HepG2 (cell line): ENCODE results near the gene ZSWIM8. TPM values are rescaled to one million over a fixed set of nuclear protein-coding genes. Genes with fewer than 3 reads are reported as not detected.
A peak's percentile ranks its signal among the peaks of the same experiment; 100 is the strongest.
"Not testable (repeated sequence)": the region's sequence is repeated elsewhere in the genome, so short reads cannot be mapped to it uniquely, and the experiment has no call there.

Experiments
- ATAC-seq: fragments of 200-7000 bp; cut with Tn5 transposase; 3 replicates; pipeline ENCODE4 v1.9.1; 2020; ENCODE audit warnings: mild to moderate bottlenecking, moderate library complexity
- BruUV-seq: library from RNA; stranded (reverse); fragments of 400-500 nt; replicated peaks from 2 replicates; lab custom pipeline; 2021; lab: Mats Ljungman, UMichigan
- CTCF ChIA-PET: fragments of 300-600 bp; formaldehyde crosslinking; extraction: SDS; loops from one replicate; lab custom pipeline; 2021; ENCODE audit warnings: low total read pairs, inconsistent platforms, low intra/inter-chr PET ratio; lab: Yijun Ruan, JAX
- POLR2A ChIA-PET: fragments of 350-600 bp; sonication (Branson Sonifier 250); formaldehyde crosslinking; loops from one replicate; lab custom pipeline; 2020; ENCODE audit warnings: antibody characterized with exemption, inconsistent platforms; lab: Yijun Ruan, JAX
- DNase-seq: peaks from one replicate; pipeline ENCODE4 v3.0.0-alpha.2; 2015; ENCODE audit warnings: low spot score
- FAIRE-seq: peaks from 3 replicates; lab custom pipeline; 2011; peaks lifted over from hg19 to GRCh38; lab: Jason Lieb, UNC
- H2AFZ ChIP-seq: one replicate; pipeline ENCODE4 v1.6.1; 2011; ENCODE audit warnings: low read length, inconsistent platforms
- H3K27ac ChIP-seq: fragments of 300-600 bp; 3 replicates; pipeline ENCODE4 v1.8.0; 2011; ENCODE audit warnings: mixed run types, mild to moderate bottlenecking, mixed read lengths, low read length, inconsistent platforms; ENCODE audit not compliant: insufficient read depth; ENCODE audit errors: extremely low read length
- H3K27me3 ChIP-seq, 2 experiments: fragments of 200-600 bp in 1 of 2; 2 replicates in 1 of 2; 3 replicates in 1 of 2; pipeline versions ENCODE4 v1.6.0 to v1.8.0; 2011; ENCODE audit warnings: low read length in 2 of 2, mild to moderate bottlenecking in 2 of 2, moderate library complexity in 2 of 2, inconsistent platforms in 1 of 2; ENCODE audit not compliant: insufficient read depth in 2 of 2, control insufficient read depth in 1 of 2
- H3K36me3 ChIP-seq, 2 experiments: fragments of 200-600 bp in 1 of 2; replicated peaks in 1 of 2; 2 replicates in 1 of 2; 3 replicates in 1 of 2; pipeline versions ENCODE4 v1.5.1 to v1.8.0; 2011; ENCODE audit warnings: low read length in 2 of 2, inconsistent platforms in 1 of 2; ENCODE audit not compliant: insufficient read depth in 2 of 2, control insufficient read depth in 1 of 2
- H3K4me1 ChIP-seq: 2 replicates; pipeline ENCODE4 v1.5.1; 2012; ENCODE audit warnings: low read length, inconsistent platforms; ENCODE audit not compliant: insufficient read depth
- H3K4me2 ChIP-seq: 2 replicates; pipeline ENCODE4 v1.6.0; 2011; ENCODE audit warnings: low read depth, low read length, inconsistent platforms
- H3K4me3 ChIP-seq, 3 experiments: fragments of 200-600 bp in 1 of 3; sonication (generic), shearing (Covaris generic) in 1 of 3; replicated peaks in 1 of 3; 2 replicates each; pipeline ENCODE4 v1.5.1; 2011 to 2016; ENCODE audit warnings: low read length in 3 of 3, inconsistent platforms in 2 of 3, low read depth in 2 of 3, mild to moderate bottlenecking in 2 of 3, control low read depth in 1 of 3, mixed read lengths in 1 of 3; ENCODE audit not compliant: insufficient read depth in 1 of 3
- H3K79me2 ChIP-seq: one replicate; pipeline ENCODE4 v1.6.1; 2011; ENCODE audit warnings: low read length, inconsistent platforms; ENCODE audit not compliant: insufficient read depth
- H3K9ac ChIP-seq: 2 replicates; pipeline ENCODE4 v1.6.0; 2011; ENCODE audit warnings: mild to moderate bottlenecking, low read depth, low read length, inconsistent platforms; ENCODE audit not compliant: insufficient read depth
- H3K9me3 ChIP-seq: 2 replicates; pipeline ENCODE4 v1.5.1; 2012; ENCODE audit warnings: mild to moderate bottlenecking, low read length
- H4K20me1 ChIP-seq: 2 replicates; pipeline ENCODE4 v1.6.0; 2011; ENCODE audit warnings: inconsistent platforms, mild to moderate bottlenecking, low read length, moderate library complexity; ENCODE audit not compliant: insufficient read depth
- ELF3 ChIP-seq: IDR thresholded peaks from 2 replicates; pipeline ENCODE4 v1.6.1; 2016; ENCODE audit warnings: missing genetic modification reagents, missing compliant biosample characterization
- ELF4 ChIP-seq: sonication (generic); formaldehyde crosslinking; IDR thresholded peaks from 2 replicates; pipeline ENCODE4 v1.5.0; 2020; ENCODE audit warnings: missing genetic modification reagents, mild to moderate bottlenecking, moderate library complexity, borderline replicate concordance
- KLF13 ChIP-seq: sonication (generic); formaldehyde crosslinking; IDR thresholded peaks from 2 replicates; pipeline ENCODE4 v1.4.0; 2020; ENCODE audit warnings: mild to moderate bottlenecking, missing genetic modification reagents
- MBNL3 ChIP-seq: fragments of 250-450 bp; sonication (Bioruptor Pico); conservative IDR thresholded peaks from 2 replicates; pipeline ENCODE4 v1.8.0; 2022; ENCODE audit warnings: mild to moderate bottlenecking, inconsistent platforms
- YEATS4 ChIP-seq: sonication (generic); formaldehyde crosslinking; IDR thresholded peaks from 2 replicates; pipeline ENCODE4 v1.4.0; 2020; ENCODE audit warnings: missing genetic modification reagents, borderline replicate concordance
- ZNF20 ChIP-seq: sonication (generic); formaldehyde crosslinking; IDR thresholded peaks from 2 replicates; pipeline ENCODE4 v1.4.0; 2020; ENCODE audit warnings: mild to moderate bottlenecking, moderate library complexity, missing genetic modification reagents
- ZNF761 ChIP-seq: sonication (generic); formaldehyde crosslinking; conservative IDR thresholded peaks from 2 replicates; pipeline ENCODE4 v1.4.0; 2020; ENCODE audit warnings: mild to moderate bottlenecking, missing genetic modification reagents
- WGBS: methylation state at CpG from one replicate; pipeline ENCODE4 v1.1.6; 2017; ENCODE audit warnings: low lambda C conversion rate; 5-methylcytosine and 5-hydroxymethylcytosine counted together
- in situ Hi-C: cut with HindIII; loops from 2 replicates; pipeline ENCODE4 v1.10.0; 2017; ENCODE audit warnings: low pct_unique_long_range_greater_than_20kb; ENCODE audit not compliant: extremely low pct_ligation_motif_present
- intact Hi-C: fragments of 100-400 bp; cut with micrococcal nuclease; formaldehyde crosslinking; loops from one replicate; pipeline ENCODE4 v1.10.0; 2022; ENCODE audit not compliant: unreplicated experiment
- polyA plus RNA-seq, 8 experiments: library from polyadenylated mRNA; depleted of rRNA in 3 of 8; stranded (reverse) in 7 of 8; unstranded in 1 of 8; fragments of >200 nt; fragmentation: Illumina TruSeq in 4 of 8; extraction: Trizol in 4 of 8; gene quantifications; 2 replicates each; pipeline versions ENCODE4 v1.2.1 to v1.2.3, GENCODE V29; 2011 to 2016; ENCODE audit warnings: low read depth in 4 of 8, missing spikeins in 1 of 8, mixed read lengths in 1 of 8; ENCODE audit not compliant: insufficient read depth in 1 of 8
- total RNA-seq, 5 experiments: library from RNA; depleted of rRNA; stranded (reverse); fragments of >200 nt; fragmentation: Illumina TruSeq; extraction: Trizol; gene quantifications; 2 replicates each; pipeline ENCODE4 v1.2.3, GENCODE V29; 2016; ENCODE audit warnings: low read depth in 1 of 5
- TF ChIP-seq, protein P1 (sequence below): sonication (generic); formaldehyde crosslinking; IDR thresholded peaks from 2 replicates; pipeline ENCODE4 v1.5.0; 2020; ENCODE audit warnings: mild to moderate bottlenecking, missing genetic modification reagents, borderline replicate concordance
- TF ChIP-seq, protein P2 (sequence below): IDR thresholded peaks from 2 replicates; pipeline ENCODE4 v1.6.1; 2012; ENCODE audit warnings: low read depth, low read length, improper control_type of control experiment
- TF ChIP-seq, protein P3 (sequence below), 2 experiments: sonication (generic) in 1 of 2; formaldehyde crosslinking in 1 of 2; IDR thresholded peaks; 2 replicates each; pipeline versions ENCODE4 v1.4.0 to v1.6.1; 2018 to 2020; ENCODE audit warnings: missing genetic modification reagents in 2 of 2, borderline replicate concordance in 1 of 2, low read depth in 1 of 2, mild to moderate bottlenecking in 1 of 2, missing biosample characterization in 1 of 2
- TF ChIP-seq, protein P4 (sequence below): sonication (generic); formaldehyde crosslinking; IDR thresholded peaks from 2 replicates; pipeline ENCODE4 v1.4.0; 2020; ENCODE audit warnings: mild to moderate bottlenecking, missing genetic modification reagents

The ZSWIM8 gene
- total and polyA plus RNA-seq, 2 of the 13 experiments (the other 11 are each of a cell fraction or from before 2014, with no cell fraction given): 39.9 to 98.2 TPM

DNA sequence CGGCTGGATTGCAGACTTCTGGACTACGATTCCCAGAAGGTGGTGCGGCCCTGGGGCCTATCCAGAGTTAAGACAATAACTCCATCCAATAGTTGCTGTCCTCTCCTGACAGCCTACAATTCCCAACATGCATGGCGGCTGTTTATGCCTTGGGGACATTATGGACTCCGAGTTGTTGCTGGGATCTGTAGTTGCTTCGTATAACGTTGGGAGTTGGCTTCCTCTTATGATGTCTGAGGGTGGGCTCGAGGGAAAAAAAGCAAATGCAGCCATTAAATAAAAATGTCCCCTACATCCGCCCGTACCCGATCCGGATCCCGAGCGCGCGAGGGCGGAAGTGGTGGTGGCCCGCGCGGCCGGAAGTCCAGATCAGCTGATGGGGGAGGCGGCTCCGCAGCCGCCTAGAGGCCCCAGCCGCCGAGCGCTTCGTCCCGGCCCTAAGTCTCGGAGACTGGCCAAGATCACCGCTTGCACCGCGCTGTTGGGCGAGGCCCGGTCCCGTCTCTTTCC lies at the start of gene ZSWIM8 (continued):
- TF ChIP-seq ELF4 (CRISPR knock-in tag) (peak; percentile 34; the same call in 1 of the 2 replicates), ZNF20 (CRISPR knock-in tag) (no peak), KLF13 (no peak), ELF3 (CRISPR knock-in tag) (no peak; the same call in 1 of the 2 replicates), YEATS4 (CRISPR knock-in tag) (peak; percentile 77; the same call in 1 of the 2 replicates), ZNF761 (no peak), MBNL3 (CRISPR knock-in tag) (no peak)
- TF ChIP-seq, protein P1, sequence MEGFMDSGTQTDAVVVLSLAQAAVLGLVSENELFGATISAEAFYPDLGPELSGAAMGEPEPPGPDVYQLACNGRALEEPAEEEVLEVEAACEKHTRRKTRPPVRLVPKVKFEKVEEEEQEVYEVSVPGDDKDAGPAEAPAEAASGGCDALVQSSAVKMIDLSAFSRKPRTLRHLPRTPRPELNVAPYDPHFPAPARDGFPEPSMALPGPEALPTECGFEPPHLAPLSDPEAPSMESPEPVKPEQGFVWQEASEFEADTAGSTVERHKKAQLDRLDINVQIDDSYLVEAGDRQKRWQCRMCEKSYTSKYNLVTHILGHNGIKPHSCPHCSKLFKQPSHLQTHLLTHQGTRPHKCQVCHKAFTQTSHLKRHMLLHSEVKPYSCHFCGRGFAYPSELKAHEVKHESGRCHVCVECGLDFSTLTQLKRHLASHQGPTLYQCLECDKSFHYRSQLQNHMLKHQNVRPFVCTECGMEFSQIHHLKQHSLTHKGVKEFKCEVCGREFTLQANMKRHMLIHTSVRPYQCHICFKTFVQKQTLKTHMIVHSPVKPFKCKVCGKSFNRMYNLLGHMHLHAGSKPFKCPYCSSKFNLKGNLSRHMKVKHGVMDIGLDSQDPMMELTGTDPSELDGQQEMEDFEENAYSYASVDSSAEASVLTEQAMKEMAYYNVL: 0 out of 2 replicates have a peak, but pooled peaks have one; percentile 26
- TF ChIP-seq, protein P2, sequence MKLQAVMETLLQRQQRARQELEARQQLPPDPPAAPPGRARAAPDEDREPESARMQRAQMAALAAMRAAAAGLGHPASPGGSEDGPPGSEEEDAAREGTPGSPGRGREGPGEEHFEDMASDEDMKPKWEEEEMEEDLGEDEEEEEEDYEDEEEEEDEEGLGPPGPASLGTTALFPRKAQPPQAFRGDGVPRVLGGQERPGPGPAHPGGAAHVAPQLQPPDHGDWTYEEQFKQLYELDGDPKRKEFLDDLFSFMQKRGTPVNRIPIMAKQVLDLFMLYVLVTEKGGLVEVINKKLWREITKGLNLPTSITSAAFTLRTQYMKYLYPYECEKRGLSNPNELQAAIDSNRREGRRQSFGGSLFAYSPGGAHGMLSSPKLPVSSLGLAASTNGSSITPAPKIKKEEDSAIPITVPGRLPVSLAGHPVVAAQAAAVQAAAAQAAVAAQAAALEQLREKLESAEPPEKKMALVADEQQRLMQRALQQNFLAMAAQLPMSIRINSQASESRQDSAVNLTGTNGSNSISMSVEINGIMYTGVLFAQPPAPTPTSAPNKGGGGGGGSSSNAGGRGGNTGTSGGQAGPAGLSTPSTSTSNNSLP: peak; percentile 39; the same call in 1 of the 2 replicates
- TF ChIP-seq, protein P3, sequence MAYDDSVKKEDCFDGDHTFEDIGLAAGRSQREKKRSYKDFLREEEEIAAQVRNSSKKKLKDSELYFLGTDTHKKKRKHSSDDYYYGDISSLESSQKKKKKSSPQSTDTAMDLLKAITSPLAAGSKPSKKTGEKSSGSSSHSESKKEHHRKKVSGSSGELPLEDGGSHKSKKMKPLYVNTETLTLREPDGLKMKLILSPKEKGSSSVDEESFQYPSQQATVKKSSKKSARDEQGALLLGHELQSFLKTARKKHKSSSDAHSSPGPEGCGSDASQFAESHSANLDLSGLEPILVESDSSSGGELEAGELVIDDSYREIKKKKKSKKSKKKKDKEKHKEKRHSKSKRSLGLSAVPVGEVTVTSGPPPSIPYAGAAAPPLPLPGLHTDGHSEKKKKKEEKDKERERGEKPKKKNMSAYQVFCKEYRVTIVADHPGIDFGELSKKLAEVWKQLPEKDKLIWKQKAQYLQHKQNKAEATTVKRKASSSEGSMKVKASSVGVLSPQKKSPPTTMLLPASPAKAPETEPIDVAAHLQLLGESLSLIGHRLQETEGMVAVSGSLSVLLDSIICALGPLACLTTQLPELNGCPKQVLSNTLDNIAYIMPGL (CRISPR knock-in tag; IDR thresholded peaks at IDR 0.05; ENCODE audit: borderline replicate concordance in 1 of 2, low read depth in 1 of 2): peak in 1 of 2 experiments; percentile 65; a peak in 3 of 4 replicates
- TF ChIP-seq, protein P4, sequence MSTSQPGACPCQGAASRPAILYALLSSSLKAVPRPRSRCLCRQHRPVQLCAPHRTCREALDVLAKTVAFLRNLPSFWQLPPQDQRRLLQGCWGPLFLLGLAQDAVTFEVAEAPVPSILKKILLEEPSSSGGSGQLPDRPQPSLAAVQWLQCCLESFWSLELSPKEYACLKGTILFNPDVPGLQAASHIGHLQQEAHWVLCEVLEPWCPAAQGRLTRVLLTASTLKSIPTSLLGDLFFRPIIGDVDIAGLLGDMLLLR (CRISPR knock-in tag): peak; percentile 31; the same call in 1 of the 2 replicates

DNA sequence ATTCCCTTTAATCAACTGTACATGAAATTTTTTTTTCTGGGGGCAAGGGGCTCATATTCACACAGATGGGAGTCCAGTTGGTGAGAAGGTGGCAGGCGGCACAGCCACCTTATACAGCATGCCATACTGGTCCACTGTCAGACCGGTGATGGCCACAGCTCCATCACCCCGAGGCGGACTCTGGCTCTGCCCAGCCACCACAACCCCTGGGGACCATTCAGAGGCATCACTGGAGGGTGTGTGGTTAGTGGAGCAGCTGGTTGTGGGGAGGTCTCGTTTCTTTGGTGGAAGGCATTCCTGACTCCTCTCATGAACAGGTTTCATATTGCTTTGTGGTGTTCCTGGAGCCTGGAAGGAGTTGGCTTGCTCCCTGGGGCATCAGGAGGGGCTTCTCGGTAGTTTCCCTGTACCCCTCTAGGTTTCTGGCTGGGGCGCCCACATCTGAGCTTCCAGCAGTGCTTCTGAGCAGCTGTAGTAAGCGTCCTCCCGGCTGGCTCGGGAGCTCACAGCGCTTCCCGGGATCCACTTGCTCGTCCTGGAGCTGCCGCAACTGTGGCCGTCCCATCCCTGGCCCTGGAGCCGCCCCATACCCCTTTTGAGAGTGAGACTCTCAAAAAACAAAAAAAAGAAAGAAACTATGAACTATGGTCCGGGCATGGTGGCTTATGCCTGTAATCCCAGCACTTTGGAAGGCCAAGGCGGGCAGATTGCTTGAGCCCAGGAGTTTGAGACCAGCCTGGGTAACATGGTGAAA lies 44.7 kb upstream of the ZSWIM8 start:
- H3K9ac ChIP-seq, H4K20me1 ChIP-seq, FAIRE-seq, H2AFZ ChIP-seq, in situ Hi-C loops, H3K27ac ChIP-seq, H3K36me3 ChIP-seq, CTCF ChIA-PET, BruUV-seq, intact Hi-C loops, H3K4me3 ChIP-seq, H3K9me3 ChIP-seq, DNase-seq, H3K4me2 ChIP-seq, H3K27me3 ChIP-seq, ATAC-seq: not testable (repeated sequence)
- peaks cover 29% of the 10 kb centered on the region for H3K79me2 ChIP-seq
- WGBS: 95% methylated on average over 16 of the region's 18 CpGs
- H3K4me1 ChIP-seq: peaks cover 23% of the 10 kb centered on the region
- POLR2A ChIA-PET: interaction anchor here (0.9 to 5.4 kb wide), 3 partner anchors 10 to 45 kb away, joined by 3 to 85 read pairs (median 4); partner anchors contain the start of gene ZSWIM8
